Breast epithelium (tissue), 4 donors: ENCODE results near the gene PCAT6. TPM values are rescaled to one million over a fixed set of nuclear protein-coding genes. Genes with fewer than 3 reads are reported as not detected.

Experiments used
- DNase-seq, 2 donors: peaks; one replicate each; pipeline ENCODE4 v3.0.0-alpha.2; 2019; ENCODE audit warnings: low spot score in 2 of 2
- H3K27ac ChIP-seq, 2 donors: fragments of 200-600 bp; sonication (generic) in 1 of 2; one replicate each; pipeline ENCODE4 v1.5.1; 2016 to 2019; ENCODE audit warnings: mild to moderate bottlenecking in 1 of 2
- H3K27me3 ChIP-seq, 2 donors: fragments of 200-600 bp; sonication (generic) in 1 of 2; one replicate each; pipeline versions ENCODE4 v1.5.1 to v1.6.0; 2017 to 2019; ENCODE audit warnings: control low read depth in 1 of 2, mild to moderate bottlenecking in 1 of 2
- H3K36me3 ChIP-seq: fragments of 200-600 bp; one replicate; pipeline ENCODE4 v1.5.1; 2019
- H3K4me1 ChIP-seq, 2 donors: fragments of 200-600 bp; sonication (generic); one replicate each; pipeline ENCODE4 v1.5.1; 2016 to 2019; ENCODE audit warnings: control low read depth in 1 of 2
- H3K4me3 ChIP-seq, 3 donors: fragments of 200-600 bp; sonication (generic); 1 replicate in 2 of 3; 2 replicates in 1 of 3; pipeline ENCODE4 v1.5.1; 2016 to 2019; ENCODE audit warnings: mild to moderate bottlenecking in 3 of 3, moderate library complexity in 2 of 3
- H3K9me3 ChIP-seq, 2 donors: fragments of 200-600 bp; sonication (generic) in 1 of 2; one replicate each; pipeline ENCODE4 v1.5.1; 2016 to 2019; ENCODE audit warnings: control low read depth in 1 of 2
- CTCF ChIP-seq, 3 donors: fragments of 450-650 bp; IDR thresholded peaks; one replicate each; pipeline ENCODE4 v1.5.1; 2016 to 2017; ENCODE audit warnings: antibody characterized with exemption in 3 of 3, mild to moderate bottlenecking in 3 of 3, moderate library complexity in 3 of 3
- POLR2A ChIP-seq: fragments of 450-650 bp; IDR thresholded peaks from one replicate; pipeline ENCODE4 v1.6.1; 2016; ENCODE audit warnings: antibody characterized with exemption, mild to moderate bottlenecking, moderate library complexity
- POLR2AphosphoS5 ChIP-seq, 3 donors: sonication (generic); formaldehyde crosslinking; IDR thresholded peaks; one replicate each; pipeline ENCODE4 v1.6.1; 2017; ENCODE audit warnings: antibody characterized with exemption in 3 of 3
- intact Hi-C: fragments of 100-400 bp; cut with DNase I; formaldehyde crosslinking; loops from one replicate; pipeline ENCODE4 v1.15.1; 2023; ENCODE audit warnings: low total_unique reads
- total RNA-seq, 3 donors: library from RNA; depleted of rRNA; stranded (reverse); fragments of >200 nt; gene quantifications; one replicate each; pipeline ENCODE4 v1.1.0, GENCODE V29; 2016

Gene PCAT6
- total RNA-seq, 3 donors from 2014 or later, result 1.8 TPM; not detected in 2

DNA sequence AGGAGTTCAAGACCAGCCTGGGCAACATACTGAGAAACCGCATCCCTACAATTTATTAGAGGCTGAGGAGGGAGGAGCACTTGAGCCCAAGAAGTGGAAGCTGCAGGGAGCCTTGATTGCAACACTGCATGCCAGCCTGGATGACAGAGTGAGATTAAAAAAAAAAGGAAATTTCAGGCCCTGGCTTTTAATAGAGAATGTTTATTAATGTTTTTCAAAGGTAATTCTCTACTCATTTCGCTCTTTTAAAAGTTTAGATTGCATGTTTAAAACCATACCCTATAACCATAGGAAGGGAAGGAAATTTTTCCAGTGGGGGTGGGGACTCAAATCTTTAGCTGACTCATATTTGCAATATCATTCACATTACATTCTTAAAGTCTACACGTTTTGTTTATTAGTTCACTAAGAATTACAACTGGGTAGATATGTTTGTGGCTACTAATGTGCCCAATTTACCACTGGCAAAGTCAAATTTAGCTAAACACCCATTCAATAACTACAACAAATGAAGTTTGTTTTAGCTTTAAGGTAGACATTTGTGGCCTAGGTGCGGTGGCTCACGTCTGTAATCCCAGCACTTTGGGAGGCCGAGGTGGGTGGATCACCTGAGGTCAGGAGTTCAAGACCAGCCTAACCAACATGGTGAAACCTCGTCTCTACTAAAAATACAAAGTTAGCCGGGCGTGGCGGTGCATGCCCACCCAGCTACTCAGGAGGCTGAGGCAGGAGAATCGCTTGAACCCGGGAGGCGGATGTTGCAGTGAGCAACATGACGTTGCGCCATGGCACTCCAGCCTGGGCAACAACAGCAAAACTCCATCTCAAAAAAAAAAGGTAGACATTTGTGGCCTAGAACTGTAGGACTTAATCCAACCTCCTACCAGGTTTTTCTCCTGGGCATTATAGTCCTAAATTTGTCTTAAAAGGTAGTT lies 7.5 kb upstream of the PCAT6 start:
- no peaks in the 10 kb centered on the region for H3K9me3 ChIP-seq
- no peaks in the 10 kb centered on the region for H3K27me3 ChIP-seq
- H3K27ac ChIP-seq, result no peak overlapping the region
- TF ChIP-seq CTCF (IDR thresholded peaks at IDR 0.05), result no peak
- TF ChIP-seq POLR2AphosphoS5 (IDR thresholded peaks at IDR 0.05), result no peak
- TF ChIP-seq POLR2A, result no peak
- DNase-seq, result no peak
- H3K4me1 ChIP-seq, result peaks cover 0 to 4% of the 10 kb centered on the region in 2 donors
- H3K4me3 ChIP-seq, result no peak overlapping the region
- intact Hi-C loops, result no loop called here
- H3K36me3 ChIP-seq, result no peaks in the 10 kb centered on the region

DNA sequence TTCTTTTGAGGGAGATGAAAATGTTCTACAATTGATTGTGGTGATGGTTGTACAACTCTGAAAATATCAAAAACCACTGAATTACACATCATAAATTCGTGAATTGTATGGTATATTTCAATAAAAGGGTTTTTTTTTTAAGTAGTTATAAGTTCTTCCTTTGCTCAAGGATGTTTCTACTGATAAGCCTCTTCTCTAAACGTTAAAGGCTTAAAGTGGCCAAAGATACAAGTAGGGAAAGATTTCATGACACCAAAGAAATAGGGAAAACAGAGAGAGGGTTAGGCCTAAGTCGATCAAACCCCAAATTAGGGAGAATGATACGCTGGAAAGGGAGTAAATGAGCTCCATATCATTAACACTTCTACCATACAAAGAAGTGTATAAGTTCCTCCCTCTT lies 6.6 kb upstream of the PCAT6 start:
- no peak for DNase-seq
- H3K27me3 ChIP-seq, result no peaks in the 10 kb centered on the region
- H3K9me3 ChIP-seq, result no peaks in the 10 kb centered on the region
- no peak overlapping the region for H3K27ac ChIP-seq
- no peak overlapping the region for H3K4me3 ChIP-seq
- peaks cover 0 to 4% of the 10 kb centered on the region in 2 donors for H3K4me1 ChIP-seq
- no peaks in the 10 kb centered on the region for H3K36me3 ChIP-seq
- intact Hi-C loops, result no loop called here
- no peak for TF ChIP-seq POLR2AphosphoS5 (IDR thresholded peaks at IDR 0.05)
- no peak for TF ChIP-seq CTCF (IDR thresholded peaks at IDR 0.05)
- no peak for TF ChIP-seq POLR2A

GRCh38 chr1:202805886-202806844 lies 4.6 kb upstream of the PCAT6 start:
- no peak for DNase-seq
- intact Hi-C loops, result no loop called here
- TF ChIP-seq POLR2AphosphoS5 (IDR thresholded peaks at IDR 0.05) (no peak), CTCF (IDR thresholded peaks at IDR 0.05) (no peak), POLR2A (no peak)
- Histone ChIP-seq H3K36me3 (no peaks in the 10 kb centered on the region), H3K4me3 (peak overlapping the region; percentile 85 to 100 (median 86)), H3K27me3 (no peaks in the 10 kb centered on the region), H3K9me3 (no peaks in the 10 kb centered on the region), H3K27ac (peak overlapping the region; percentile 95 to 97), H3K4me1 (peaks cover 0 to 4% of the 10 kb centered on the region in 2 donors)

- Histone ChIP-seq H3K27me3 (no peaks in the 10 kb centered on the region), H3K36me3 (no peaks in the 10 kb centered on the region), H3K27ac (peak overlapping the region; percentile 95 to 97), H3K9me3 (no peaks in the 10 kb centered on the region), H3K4me1 (peaks cover 0 to 4% of the 10 kb centered on the region in 2 donors), H3K4me3 (peak overlapping the region; percentile 85 to 100 (median 86))
- intact Hi-C loops, result no loop called here
- TF ChIP-seq POLR2AphosphoS5 (IDR thresholded peaks at IDR 0.05) (no peak), CTCF (IDR thresholded peaks at IDR 0.05) (no peak), POLR2A (no peak)
- peak in 1 of 2 donors; percentile 20 for DNase-seq
These were observed 3.8 kb upstream of the PCAT6 start for GRCh38 chr1:202806845-202807450.
